GM19452 (cell line): Measurements from ENCODE around the gene NME7.
"Not testable (repeated sequence)": the region's sequence is repeated elsewhere in the genome, so short reads cannot be mapped to it uniquely, and the experiment has no call there.

ENCODE experiments used
- ATAC-seq: cut with Tn5 transposase; IDR thresholded peaks from one replicate; pipeline ENCODE4 v1.9.1; 2021; ENCODE audit not compliant: unreplicated experiment

The NME7 gene

DNA sequence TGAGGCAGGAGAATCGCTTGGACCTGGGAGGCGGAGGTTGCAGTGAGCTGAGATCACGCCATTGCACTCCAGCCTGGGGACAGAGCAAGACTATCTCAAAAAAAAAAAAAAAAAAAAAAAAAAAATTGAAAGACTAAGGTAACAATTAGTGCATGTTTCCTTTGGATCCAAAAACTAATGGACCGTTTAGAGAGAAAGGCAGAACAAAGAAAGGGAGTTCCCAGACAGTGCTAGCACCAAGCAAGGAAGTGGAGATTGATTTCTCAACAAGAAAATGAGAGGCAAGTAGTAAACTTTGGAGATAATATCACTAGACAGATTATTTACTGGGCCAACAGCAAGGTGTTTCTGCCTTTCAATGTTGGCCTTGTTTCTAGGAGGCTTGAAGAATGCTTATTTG lies 236.9 kb downstream of the NME7 start:
- ATAC-seq, result no peak

- no peak for ATAC-seq
These were observed 238.3 kb downstream of the NME7 start for GRCh38 chr1:169129109-169129784.

- no peak for ATAC-seq
These were observed 239.0 kb downstream of the NME7 start for GRCh38 chr1:169128562-169128961.

DNA sequence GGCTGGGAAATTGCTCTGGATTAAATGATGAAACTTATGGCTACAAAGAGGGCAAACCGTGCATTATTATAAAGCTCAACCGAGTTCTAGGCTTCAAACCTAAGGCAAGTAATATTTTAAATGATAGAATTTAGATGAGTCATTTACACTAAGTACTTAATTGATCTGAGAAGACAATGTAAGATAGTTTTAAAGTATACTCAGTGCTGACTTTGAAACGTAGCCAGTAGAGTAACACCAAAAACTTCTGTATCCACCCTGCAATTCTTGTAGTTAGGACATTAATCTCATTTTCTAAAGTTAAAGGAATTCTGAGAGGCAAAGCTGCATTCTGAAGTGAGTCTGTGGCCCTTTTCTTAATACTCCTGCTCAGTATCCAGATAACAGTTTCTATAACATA lies 240.3 kb downstream of the NME7 start:
- ATAC-seq, result no peak

DNA sequence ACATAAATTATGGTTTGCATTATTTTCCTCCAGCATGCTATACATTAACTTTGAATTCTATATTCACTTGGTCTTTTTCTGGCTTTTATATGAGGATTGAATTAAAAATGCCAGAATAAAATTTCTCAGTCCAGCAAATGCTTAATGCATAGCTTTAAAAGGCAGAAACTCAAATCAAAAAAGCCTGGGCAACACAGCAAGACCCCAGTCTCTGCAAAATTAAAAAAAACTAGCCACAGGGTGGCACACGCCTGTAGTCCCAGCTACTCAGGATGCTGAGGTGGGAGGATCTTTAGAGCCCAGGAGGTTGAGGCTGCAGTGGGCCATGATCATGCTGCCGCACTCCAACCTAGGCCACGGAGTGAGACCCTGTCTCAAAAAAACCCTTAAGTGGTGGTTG lies 241.3 kb downstream of the NME7 start:
- no peak for ATAC-seq

DNA sequence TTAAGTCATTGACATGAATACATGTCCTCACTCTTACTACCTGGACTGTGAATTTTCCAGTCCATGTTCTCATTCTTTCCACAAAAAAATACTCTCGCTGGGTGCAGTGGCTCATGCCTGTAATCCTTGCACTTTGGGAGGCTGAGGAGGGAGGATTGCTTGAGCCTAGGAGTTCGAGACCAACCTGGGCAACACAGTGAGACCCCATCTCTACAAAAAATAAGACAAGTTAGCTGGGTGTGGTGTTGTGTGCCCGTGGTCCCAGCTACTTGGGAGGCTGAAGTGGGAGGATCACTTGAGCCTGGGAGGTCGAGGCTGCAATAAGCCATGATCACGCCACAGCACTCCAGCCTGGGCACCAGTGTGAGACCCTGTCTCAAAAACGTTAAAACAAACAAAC lies 242.0 kb downstream of the NME7 start:
- not testable (repeated sequence) for ATAC-seq

GRCh38 chr1:169124459-169124858 lies 243.1 kb downstream of the NME7 start:
- no peak for ATAC-seq

DNA sequence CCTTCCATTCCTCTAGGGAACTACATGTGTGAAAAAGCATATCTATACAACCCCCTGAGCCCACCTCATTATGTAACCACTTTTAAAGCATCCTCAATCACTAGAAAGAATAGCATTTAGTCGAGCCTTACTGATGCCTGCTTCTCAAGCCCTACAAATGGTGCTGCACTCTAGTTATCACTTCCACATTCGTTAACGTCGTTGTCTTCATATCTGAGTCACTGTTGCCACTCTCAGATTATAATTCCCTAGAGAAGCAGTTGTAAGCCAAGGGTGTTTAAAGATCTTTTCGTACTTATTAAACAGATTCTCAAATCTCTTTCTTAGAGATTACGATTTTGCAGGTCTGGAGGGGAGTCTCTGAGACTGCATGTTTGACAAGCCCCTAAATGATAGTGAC lies 244.6 kb downstream of the NME7 start:
- peak; percentile 57 for ATAC-seq

GRCh38 chr1:169121146-169121923 lies 246.3 kb downstream of the NME7 start:
- ATAC-seq, result no peak

DNA sequence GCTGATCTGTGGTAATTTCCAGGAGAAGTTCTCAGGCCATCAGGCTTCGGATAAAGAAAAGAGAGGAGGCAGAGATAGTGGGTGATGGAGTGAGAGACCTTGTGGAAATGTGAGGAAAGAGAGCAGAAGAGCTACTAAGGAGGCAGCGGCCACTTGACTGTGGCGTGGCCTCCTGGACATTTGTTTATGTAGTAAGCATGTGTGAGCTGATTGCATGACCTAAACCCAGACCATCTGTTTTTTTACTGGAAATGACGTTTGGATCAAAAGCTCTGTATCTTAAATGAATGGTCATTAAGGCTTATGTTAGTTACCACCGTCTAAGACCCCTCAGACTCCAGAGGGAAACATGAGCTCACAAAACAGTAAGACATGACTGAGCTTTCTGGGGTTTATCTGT lies 247.5 kb downstream of the NME7 start:
- no peak for ATAC-seq

- no peak for ATAC-seq
These were observed 248.2 kb downstream of the NME7 start for GRCh38 chr1:169119405-169119804.

- ATAC-seq, result no peak
These were observed 249.4 kb downstream of the NME7 start for GRCh38 chr1:169118227-169118626.

- ATAC-seq, result no peak
These were observed 250.0 kb downstream of the NME7 start for GRCh38 chr1:169117599-169117998.

DNA sequence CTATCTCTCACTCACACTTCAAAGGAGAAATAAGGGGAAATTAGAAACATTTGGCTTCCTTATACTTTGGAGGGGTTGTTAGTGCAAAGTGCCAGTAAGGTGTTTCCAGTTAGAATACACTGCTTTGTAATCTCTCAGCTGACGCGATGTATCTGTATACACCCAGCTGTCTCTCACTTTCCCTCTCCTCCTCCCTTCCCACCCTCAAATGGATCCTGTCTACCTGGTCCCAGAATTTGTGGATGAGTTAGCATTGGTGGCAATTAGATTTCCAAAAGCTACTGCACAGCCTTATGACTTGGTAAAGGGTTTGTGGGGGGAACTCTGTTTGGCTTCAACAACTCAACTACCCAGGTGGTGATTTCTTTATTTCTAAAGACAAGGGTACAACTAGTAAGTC lies 250.6 kb downstream of the NME7 start:
- no peak for ATAC-seq

DNA sequence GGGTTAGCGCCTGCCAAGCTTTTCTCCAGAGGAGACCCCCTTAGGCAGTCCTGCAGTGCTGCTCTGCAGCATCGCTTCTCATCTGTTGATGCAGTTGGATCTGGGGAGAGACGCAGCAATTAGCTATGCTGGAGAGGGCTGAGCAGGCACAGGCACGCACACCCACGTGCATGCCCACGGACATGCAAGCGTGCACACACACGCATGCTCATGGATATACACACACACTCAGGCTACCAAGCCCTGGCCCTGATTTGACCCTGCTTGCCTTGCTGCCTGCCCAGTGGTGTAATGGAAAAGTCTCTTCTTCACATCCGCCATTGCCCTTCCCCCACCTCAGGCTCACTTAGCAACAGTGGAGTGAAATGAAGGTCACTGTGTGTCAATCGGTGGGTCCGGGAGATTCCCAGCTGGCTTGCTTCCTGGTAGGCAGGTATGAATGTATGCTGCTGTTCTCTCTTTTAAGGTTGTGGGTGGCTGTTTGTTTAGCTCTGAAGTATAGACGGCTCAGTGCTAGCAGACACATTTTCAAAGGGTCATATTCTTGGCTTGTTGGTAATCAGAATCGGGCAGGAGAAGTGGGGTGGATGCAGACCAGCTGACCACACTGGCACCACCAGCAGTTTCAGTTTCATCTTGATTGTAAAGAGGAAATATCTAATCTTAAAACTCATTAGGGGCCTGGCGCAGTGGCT lies 251.6 kb downstream of the NME7 start:
- ATAC-seq, result peak; percentile 74

DNA sequence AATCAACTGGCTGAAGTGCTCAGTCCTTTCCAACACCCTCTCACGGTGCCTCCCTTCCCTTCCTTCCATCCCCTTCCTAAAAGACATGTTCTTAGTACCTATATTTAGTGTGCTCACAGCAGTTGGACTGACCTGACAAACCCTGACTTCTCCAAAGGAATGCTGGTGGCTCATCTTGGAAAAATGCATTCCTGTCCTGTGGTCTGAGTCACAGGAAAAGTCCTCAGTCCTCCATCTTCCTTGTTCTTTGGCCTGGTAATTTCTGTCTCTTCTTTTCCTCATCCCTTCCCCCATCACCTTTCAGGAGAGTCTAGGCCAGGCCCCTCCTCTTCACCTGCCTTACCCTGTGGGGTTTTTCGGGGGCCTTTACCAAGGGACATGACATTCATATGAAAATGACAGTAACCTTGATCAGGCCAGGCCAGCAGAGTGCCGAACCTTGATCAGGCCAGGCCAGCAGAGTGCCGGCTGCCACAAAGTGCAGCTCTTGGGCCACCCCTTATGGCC lies 253.9 kb downstream of the NME7 start:
- ATAC-seq, result no peak

DNA sequence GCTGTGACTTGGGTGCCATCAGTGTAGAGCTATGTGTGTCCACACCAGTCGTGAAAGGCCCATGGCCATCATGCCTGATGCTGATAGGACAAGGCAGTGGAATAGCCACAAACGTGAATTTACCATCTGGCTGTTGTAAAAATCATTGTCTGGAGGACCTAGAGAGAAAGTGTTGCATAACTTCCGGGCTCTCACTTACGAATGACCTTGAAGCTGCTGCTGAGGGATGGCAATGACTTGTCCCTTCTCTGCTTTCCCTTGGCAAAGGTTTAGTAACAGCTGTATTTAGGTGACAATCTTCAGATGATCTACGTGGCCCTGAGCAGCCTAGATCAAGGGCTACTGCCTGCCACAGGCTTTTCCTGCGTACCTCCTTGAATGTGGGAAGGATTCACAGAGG lies 255.4 kb downstream of the NME7 start:
- no peak for ATAC-seq

DNA sequence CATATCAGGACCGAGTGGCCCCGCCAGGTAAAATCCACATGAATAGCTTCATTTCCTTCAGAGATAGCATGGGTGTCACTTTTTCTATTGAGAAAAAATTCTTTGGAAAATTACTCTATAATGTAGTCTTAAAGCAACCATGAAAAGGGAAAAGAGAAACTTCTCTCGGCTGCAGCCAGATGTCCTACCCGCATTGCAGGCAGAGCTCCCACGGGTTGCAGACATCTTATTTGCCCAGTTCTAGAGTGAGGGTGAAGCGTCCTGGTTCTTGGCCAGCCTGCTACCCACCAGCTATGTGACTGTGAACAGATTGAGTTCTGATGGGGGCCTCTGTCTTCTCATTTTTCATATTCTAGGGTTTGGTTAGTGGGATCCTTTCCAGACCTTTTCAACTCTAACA lies 256.1 kb downstream of the NME7 start:
- no peak for ATAC-seq

DNA sequence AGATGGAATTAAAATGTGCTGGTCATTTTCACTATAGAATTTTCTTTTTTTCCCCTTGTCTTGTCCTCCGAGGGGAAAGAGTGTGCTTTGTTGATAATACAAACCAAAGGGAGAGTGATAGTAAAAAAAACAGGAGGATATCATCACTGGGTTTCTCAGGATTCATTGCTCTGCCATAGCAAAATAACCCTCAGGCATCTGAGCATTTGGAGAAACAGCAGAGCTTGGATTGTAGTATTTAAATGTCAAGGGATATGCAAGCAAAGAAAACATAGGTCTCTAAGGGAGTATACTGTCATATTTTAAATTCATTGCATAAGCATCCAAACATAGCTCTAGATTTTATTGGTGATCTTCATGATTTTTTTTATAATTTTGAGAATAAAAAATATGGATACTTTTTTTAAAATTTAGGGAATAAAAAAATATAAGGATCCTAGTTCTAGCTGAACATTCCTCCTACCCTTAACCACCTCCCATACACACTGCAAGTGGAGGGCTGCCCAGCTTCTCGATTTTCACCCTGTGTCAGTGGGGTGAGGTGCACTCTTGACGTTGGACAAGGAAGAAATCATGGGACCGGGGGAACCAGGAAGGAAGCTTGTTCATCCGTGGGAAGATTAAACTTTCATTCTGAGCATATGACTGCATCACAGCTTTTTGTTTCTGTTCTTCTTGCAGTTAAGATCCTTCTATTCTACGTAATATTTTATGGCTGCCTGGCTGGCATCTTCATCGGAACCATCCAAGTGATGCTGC lies 256.7 kb downstream of the NME7 start:
- ATAC-seq, result no peak

- ATAC-seq, result no peak
These were observed 257.4 kb downstream of the NME7 start for GRCh38 chr1:169110236-169110635.

GRCh38 chr1:169109561-169110134 lies 257.9 kb downstream of the NME7 start:
- ATAC-seq, result no peak
